Limb (tissue), 2 donors: ENCODE measurements around the gene AREG.

Experiments
- DNase-seq, 2 donors: peaks; one replicate each; pipeline ENCODE4 v3.0.0-alpha.2; 2016; ENCODE audit errors: extremely low spot score in 2 of 2

AREG gene

DNA sequence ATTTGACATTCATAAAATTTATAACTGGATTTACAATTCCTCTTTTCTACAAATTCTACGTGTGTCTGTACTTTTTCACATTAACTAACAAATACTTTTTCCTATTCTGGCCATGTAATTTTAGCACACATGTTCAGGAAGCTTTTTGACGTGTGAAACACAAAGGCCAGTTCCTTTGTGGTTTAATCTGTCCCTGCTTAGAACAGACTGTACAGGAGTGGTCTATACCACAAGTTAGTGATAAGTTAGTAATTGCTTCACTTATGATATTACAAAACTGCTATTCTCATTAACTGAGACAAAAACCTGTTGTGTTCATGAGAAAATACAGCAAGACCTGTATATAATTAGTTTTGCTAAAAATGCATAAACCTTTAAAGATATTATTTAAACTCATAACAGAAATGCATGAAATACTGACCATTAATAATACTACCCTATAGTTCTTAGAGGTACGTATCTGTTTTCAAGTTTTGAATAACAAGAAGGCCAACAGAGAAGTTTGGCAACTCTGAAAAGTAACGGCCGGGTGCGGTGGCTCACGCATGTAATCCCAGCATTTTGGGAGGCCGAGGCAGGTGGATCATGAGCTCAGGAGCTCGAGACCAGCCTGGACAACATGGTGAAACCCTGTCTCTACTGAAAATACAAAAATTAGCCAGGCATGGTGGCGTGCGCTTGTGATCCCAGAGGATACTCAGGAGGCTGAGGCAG is 13.7 kb upstream of the AREG start:
- DNase-seq, result no peak

DNA sequence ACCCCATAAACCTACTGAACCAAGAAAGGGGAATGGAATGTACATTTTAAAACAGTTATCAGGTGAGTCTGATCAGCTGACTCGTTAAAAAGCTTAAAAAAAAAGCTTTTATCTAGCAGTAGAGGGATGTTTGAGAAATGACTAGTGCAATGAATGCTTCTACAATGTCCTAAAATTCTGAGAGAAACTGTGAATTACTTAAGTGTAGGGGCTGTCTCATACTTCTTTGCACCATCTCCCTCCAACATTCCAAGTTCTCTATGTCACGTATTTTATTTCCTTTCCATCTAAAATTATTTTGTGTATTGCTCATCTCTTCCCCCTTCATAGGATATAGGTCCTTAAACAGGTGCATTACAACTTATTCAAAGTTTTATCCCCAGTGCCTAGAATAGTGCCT is 11.9 kb upstream of the AREG start:
- DNase-seq, result no peak

DNA sequence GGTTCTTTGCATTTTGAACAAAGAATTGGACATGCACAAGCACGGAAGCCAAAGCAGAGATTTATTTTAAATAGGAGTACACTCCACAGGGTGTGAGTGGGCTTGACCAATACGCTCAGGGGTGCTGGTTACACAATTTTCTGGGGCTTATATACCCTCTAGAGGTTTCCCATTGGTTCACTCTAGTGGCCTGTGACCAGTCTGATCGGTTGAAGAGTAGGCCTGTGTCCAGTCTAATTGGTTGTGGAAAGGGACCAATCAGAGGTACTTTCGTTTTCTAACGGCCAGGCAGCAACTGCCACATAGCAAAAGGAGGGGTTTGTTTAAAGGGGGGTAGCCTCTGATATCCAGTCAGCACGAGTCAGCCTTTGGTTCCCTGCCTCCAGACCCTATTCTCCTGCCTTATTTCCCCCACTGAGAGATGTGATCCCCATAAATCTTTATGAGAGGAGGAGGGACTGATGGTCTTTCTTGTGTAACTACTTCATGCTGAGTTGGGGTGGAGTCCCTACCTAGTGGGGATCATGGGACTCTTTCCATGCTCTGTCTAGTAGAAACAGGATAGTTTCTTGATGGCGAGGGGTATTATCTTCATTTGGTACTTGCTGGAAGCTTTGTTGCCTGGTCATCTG is 11.3 kb upstream of the AREG start:
- no peak for DNase-seq

DNA sequence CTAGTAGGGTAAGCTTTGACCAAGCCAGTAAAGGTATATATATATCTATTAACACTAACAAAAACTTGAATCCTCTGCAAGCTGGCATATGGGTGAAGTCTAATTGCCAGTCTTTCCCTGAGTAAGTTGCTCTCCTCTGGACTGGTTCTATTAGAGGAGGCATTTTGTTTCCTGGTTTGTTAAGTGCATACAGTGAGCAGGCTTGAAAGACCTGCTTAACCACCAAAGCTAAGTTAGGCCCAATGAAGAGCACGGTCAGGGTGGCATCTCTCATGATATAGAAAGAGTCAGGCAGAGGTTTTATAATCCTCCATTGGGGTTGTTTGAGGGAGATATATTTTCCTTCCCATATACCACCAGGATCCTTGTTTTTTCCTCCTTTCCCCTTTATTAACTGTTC is 9.6 kb upstream of the AREG start:
- DNase-seq, result no peak

DNA sequence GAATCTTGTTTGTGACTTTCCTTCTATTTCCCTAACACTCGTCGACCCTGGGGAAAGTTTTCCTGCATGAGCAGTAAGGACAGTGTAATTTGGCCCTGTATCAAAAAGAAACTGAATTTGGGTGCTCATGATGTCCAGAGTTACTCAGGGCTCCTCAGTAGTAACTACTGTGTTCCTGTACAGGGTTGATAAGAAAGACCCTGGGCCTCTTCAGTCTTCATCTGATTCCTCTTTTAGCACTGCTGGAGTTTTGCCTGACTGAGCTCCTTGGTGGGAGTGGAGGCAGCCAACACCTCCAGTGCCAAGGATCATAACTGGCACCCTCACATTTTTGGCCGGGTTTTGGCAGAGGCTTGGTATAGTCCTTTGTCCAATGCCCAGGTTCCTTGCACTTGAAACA is 7.1 kb upstream of the AREG start:
- DNase-seq, result no peak

DNA sequence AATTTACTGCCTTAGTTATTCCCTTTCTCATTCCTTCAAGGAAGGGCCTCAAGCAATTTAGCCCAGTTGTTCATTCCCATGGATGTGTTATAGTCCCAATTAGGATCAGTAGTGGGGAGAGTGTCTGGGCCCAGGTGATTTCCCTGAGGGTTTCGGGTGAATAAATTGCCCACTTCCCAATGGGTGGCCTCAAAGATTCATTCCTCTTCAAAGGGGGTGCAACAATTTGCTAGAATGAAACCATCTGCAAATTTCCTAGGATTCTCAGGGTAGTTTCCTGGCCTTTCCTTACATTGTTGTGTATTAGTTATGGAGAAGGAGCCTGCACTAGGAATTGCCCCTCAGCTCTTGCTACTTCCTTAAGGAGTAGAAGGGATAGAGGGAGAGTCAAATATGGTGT is 6.3 kb upstream of the AREG start:
- no peak for DNase-seq

DNA sequence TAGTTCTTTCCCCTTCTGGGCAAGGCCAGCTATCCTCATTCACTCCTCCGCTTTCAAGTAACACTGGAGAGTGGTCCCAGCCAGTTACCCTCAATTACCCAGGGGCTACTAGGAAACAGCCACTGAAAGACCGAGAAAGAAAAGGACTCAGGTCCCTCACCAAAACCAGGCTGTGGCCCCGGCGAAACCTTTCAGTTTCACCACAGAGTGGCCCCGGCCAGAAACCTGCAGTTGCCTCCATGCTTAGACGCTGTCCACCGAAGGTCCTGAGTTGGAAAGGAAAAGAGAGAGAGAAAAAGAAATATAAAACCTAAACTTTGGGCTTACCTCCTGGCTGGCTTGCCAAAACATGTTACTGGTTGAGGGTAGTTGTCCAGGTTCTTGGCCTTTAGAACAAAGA is 5.0 kb upstream of the AREG start:
- DNase-seq, result no peak

DNA sequence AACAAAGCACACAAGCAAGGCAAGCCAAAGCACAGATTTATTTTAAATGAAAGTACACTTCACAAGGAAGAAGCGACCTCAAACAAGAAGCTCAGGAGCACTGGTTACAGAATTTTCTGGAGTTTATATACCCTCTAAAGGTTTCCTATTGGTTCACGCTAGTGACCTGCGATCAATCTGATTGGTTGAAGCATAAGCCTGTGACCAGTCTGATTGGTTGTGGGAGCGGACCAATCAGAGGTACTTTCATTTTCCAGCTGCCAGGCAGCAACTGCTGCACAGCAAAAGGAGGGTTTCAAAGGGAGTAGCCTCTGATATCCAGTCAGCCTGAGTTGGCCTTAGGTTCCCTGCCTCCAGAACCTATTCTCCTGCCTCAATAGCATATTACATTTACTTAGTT is 4.6 kb upstream of the AREG start:
- no peak for DNase-seq

DNA sequence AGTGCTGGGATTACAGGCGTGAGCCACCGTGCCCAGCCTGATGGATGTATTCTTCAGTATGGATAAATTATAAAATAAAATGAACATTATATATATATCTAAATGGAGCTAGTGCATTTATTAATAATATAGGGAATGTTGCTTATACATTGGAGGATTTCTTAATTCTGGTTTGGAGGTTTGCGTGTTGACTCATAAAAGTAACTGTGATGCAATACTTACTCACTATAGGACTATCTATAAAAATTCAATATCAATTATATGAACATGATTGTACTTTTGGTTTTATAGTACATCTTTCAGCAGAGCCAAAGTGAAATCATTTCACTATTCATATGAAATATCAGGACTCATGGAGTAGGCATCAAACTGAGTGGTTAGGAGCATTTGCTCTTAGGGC is 3.2 kb upstream of the AREG start:
- DNase-seq, result no peak

DNA sequence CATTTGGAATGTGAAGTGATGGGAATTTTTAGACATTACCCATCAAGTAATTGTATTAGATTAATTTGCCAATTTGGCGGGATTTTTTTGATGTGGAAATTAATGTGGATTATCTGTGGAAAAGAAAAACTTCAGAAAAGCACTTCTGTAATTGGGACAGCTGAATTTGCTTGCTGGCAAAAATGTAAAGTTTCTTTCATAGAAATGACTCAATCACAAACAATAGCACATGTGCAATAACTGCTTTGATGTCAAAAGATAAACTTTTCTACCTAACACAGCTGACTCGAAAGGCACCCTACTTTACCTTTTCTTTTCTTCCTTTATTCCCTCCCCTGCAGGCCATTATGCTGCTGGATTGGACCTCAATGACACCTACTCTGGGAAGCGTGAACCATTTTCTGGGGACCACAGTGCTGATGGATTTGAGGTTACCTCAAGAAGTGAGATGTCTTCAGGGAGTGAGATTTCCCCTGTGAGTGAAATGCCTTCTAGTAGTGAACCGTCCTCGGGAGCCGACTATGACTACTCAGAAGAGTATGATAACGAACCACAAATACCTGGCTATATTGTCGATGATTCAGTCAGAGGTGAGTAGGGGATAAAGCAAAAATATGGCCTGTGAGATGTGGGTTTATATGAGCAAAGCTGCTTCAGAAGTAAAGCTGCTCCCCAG is 1.4 kb downstream of the AREG start:
- DNase-seq, result no peak

DNA sequence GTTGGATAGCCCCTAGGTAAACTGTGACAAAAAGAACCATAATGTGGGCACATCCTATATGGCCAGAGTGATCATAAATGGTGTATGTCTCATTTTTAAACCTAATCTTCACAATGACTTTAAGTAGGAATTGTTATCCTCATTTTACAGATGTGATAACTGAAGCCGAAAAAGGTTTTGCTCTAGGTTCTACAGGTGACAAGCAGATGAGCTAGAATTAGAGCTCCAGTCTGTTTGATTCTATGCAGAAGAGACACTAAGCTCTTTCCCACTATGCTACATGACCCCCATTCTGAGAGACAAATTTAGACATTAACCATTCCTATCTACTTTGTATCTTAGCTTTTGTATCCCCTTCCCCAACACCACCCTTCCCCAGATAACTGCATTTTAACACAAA is 2.0 kb downstream of the AREG start:
- no peak for DNase-seq

DNA sequence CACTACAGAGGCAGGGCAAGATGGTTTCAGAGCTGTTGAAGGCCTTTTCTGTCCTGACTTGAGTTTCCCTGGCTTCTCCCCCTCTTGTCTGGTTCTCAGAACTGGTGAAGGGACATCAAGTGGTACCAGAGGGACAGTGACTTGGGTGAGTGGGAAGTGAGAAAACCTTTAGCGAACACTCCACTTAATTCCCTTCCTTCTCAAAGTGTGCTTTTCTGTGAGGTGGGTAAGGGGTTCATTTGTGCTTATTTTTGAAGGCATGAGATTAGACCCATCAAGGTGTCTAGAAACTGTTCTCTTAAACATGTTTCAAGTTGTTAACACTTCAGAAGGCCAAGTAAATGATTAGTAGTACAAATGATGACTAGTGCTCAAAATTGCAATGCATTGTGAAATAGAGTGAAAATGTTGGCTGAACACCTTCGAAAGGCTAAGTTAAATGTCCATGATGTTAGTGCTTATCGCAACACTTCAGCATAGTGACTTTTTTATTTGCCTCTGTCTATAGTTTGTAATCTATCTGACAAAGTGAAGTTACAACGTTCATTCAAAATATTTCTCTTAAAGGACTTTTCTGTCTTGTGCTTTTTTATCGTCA is 2.8 kb downstream of the AREG start:
- DNase-seq, result no peak

DNA sequence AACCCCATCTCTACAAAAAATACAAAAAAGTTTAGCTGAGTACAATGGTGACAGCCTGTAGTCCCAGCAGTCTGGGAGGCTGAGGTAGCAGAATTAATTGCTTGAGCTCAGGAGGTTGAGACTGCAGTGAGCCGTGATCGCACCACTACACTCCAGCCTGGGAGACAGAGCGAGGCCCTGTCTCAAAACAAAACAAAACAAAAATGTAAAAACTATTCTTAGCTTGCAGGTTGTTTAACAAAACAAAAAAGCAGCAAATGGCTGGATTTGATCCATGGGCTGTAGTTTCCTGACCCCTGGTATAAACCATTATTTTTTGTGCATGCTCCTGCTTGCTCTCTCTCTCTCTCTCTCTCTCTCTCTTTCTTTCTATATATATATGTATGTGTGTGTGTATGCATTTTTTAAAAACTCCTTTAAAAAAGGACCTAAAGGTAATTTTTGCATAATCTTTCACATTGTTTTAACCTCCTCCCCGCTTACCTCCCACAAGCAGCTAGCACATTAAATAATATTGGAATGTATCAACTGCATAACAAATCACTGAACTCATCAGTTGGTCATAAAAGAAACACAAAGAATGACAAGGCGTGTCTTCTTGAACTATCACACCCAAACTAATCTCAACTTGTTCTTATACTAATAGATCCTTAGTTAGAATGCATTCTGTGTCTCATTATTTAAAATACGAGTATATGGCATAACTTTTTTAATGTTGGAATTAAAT is 4.8 kb downstream of the AREG start:
- no peak for DNase-seq

DNA sequence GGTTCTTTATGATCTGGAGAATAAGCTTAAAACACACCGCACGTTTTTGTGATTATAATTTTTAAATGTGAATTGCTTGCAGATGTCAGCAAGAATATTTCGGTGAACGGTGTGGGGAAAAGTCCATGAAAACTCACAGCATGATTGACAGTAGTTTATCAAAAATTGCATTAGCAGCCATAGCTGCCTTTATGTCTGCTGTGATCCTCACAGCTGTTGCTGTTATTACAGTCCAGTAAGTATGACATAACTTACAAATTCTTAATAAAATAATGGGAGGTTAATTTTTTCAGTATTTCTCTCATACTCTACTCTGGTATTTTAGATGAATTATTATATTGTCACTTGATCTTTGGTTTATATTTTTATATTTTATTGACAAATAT is 5.4 kb downstream of the AREG start:
- DNase-seq, result no peak

DNA sequence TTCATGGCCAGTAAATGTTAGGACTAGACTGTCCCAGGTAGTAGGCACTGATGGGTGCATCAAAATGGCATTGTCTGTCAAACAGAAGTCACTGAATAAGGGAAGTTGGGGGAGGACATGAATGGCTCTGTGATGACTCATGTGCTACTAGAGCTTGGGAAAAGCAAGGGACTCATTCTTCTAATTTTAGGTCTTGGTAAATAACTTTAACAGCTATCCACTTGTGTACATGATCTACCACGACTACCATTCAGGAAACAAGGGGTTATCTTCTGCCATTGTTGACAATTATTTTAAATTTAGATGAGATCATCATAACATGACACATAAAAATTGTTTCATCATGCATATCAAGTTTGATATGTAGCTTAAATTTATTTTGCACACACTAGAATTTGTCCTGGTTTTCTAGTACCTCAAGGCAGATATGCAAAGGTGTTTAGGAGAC is 6.3 kb downstream of the AREG start:
- no peak for DNase-seq

DNA sequence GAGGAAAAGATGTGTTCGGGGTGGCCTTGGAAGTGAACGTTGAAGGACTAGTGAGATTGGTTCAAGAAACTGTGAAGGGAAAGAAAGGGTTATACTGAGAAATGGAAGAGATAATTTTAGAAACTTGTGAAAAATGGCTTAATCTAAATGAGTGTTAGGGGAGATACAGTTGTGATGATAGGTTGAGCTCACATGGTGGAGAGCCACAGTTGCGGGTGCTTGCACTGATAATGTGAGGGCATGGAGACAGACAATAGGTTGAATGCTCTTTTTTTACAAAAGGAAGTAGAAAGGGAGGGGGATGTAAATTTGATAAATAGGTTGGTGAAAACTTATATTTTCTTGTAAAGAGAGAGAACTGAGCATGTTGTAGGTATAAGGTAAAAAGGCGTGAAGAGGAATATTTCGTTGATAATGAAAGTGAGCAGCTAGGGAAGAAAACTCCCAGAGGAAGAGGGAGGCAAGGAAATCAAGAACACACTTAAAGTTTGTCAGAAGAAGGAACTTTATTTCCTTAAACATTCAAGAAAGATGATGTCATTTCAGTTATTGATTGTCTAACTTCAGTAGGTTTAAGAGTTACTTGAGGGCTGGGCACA is 8.2 kb downstream of the AREG start:
- no peak for DNase-seq

DNA sequence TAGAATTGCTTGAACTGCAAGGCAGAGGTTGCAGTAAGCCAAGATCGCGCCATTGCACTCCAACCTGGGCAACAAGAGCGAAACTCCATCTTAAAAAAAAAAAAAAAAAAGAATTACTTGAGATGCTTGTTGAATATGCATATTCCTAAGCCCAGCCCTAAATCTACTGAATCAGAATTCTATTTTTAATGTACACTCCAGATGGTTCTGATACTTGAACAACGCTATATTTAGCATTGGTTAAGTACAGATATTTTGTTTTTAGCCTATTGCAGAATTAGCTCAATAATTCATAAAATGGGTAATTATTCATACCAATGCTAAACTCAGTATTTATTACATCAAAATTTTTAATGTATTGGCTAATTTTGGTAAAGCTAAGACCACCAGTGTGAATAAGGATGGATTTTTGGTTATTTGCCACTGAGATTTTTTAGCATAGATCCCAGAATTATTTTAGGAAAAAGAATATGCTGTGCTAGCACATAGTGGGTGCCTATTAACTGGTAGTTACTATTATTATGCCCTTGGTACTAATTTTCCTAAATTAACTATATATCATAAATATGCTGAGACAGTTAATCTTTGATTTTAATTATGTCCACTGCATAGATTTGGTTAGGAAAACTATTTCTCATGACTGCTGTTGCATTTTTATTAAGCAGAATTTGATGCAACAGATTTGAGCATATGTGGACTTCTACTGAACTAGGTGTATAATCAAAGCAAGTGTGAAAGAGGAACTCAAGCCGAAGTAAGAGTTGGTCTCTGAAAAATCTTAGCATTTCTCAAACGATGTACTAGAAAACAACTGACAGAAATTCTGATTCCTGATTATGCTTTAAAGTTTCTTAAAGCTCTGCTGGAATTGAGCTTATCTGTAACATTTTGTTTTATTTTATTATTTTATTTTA is 9.2 kb downstream of the AREG start:
- DNase-seq, result no peak

DNA sequence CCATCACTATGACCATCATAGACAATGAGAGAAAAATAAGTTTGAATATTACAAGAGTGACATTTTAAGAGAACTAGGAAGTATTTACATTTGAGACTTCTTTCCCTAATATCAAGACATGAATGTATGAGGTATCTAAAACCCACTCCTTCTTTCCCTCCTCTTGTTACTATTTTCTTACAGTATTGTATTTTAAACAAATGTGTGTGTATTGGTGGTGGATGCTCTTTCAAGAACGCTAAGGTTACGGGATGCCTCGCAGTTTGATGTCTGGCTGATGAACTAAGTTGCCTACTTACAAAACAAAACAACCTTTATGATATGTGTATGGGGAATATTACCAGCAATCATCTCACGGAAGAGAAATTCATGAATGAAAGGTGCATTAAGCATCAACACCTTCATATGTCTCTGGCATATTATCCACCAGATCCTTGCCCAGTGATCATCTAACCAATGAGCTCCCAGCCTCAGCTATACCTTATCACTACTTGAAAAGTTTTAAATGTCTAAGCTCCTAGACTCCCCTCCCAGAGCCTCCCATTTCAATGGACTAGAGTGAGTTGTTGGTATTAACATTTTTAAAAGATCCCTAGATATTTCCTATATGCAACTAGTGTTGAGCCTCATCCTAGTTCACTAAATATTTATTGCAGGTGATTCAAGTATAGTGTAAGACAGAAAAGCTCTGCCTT is 10.6 kb downstream of the AREG start:
- no peak for DNase-seq

DNA sequence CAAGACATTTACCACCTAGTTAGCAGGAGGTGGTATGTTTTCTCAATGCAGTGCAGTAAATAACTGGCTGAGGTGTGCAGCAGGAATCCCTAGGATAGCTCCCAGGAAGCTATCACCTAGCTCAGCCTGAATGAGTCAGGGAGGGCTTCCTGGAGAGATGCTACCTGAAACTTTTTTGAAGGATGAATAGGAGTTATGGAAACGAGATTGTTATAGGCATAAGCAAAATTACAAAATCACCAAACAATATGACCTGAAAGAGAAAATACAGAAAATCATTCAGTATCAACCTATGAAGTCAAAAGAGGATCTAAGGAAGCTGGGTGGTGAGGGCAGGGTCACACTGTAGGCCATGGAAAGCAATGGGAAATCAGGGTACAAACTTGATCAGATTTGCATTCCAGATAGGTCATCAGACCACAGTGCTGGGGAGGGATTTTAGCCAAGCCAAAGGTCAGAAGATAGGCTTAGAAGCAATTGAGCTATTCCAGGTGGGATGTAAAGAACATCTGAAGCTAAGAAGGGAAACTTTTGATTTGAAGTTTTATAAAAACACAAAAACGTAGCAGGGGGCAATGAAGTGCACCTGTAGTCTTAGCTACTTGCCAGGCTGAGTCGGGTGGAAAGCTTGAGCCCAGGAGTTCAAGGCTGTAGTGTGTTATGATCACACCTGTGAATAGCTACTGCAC is 11.3 kb downstream of the AREG start:
- DNase-seq, result no peak
